HepG2 (cell line): ENCODE measurements around the gene CLDN7. TPM values are rescaled to one million over a fixed set of nuclear protein-coding genes. Genes with fewer than 3 reads are reported as not detected.
A peak's percentile ranks its signal among the peaks of the same experiment; 100 is the strongest.

Source experiments
- ESRRA ChIP-seq: sonication (generic); formaldehyde crosslinking; IDR thresholded peaks from 2 replicates; pipeline ENCODE4 v1.5.1; 2020; ENCODE audit warnings: mild to moderate bottlenecking, low read depth, missing genetic modification reagents
- MIER2 ChIP-seq: IDR thresholded peaks from 2 replicates; pipeline ENCODE4 v1.6.1; 2016; ENCODE audit warnings: missing biosample characterization, missing genetic modification reagents
- NCOA1 ChIP-seq: sonication (generic); formaldehyde crosslinking; IDR thresholded peaks from 2 replicates; pipeline ENCODE4 v1.9.0; 2021; ENCODE audit warnings: missing genetic modification reagents
- NFE2L1 ChIP-seq: sonication (generic); formaldehyde crosslinking; IDR thresholded peaks from 2 replicates; pipeline ENCODE4 v1.4.0; 2020; ENCODE audit warnings: missing genetic modification reagents, mild to moderate bottlenecking, borderline replicate concordance
- PHF21A ChIP-seq: sonication (generic); formaldehyde crosslinking; IDR thresholded peaks from 2 replicates; pipeline ENCODE4 v1.5.0; 2020; ENCODE audit warnings: mild to moderate bottlenecking, missing genetic modification reagents
- RAD51 ChIP-seq: fragments of 450-650 bp; IDR thresholded peaks from 2 replicates; pipeline ENCODE4 v1.6.1; 2016; ENCODE audit warnings: borderline replicate concordance
- RBM22 ChIP-seq: fragments of 200-400 bp; formaldehyde crosslinking; optimal IDR thresholded peaks from 2 replicates; pipeline ENCODE3; 2017; ENCODE audit warnings: mild to moderate bottlenecking, low read length, moderate library complexity
- RFXANK ChIP-seq: IDR thresholded peaks from 2 replicates; pipeline ENCODE4 v1.6.1; 2016
- SP4 ChIP-seq: sonication (generic); formaldehyde crosslinking; IDR thresholded peaks from 2 replicates; pipeline ENCODE4 v1.8.1; 2023; ENCODE audit warnings: mild to moderate bottlenecking, missing genetic modification reagents
- SRY ChIP-seq: sonication (generic); formaldehyde crosslinking; IDR thresholded peaks from 2 replicates; pipeline ENCODE4 v1.8.0; 2022; ENCODE audit warnings: mild to moderate bottlenecking, missing genetic modification reagents
- TBL1XR1 ChIP-seq: fragments of 150-350 bp; IDR thresholded peaks from 2 replicates; pipeline ENCODE4 v1.6.1; 2014; ENCODE audit warnings: borderline replicate concordance, low read length; ENCODE audit not compliant: partially characterized antibody
- TCF7L2 ChIP-seq: IDR thresholded peaks from 2 replicates; pipeline ENCODE4 v1.6.1; 2011; ENCODE audit warnings: mild to moderate bottlenecking, low read depth, low read length, moderate library complexity
- ZBTB1 ChIP-seq: sonication (generic); formaldehyde crosslinking; IDR thresholded peaks from 2 replicates; pipeline ENCODE4 v1.4.0; 2020; ENCODE audit warnings: missing genetic modification reagents, borderline replicate concordance
- ZFP91 ChIP-seq: sonication (generic); formaldehyde crosslinking; IDR thresholded peaks from 2 replicates; pipeline ENCODE4 v1.9.0; 2022; ENCODE audit warnings: missing genetic modification reagents, mild to moderate bottlenecking, borderline replicate concordance
- ZNF703 ChIP-seq: sonication (generic); formaldehyde crosslinking; IDR thresholded peaks from 2 replicates; pipeline ENCODE4 v1.5.1; 2020; ENCODE audit warnings: missing genetic modification reagents, mild to moderate bottlenecking, moderate library complexity, borderline replicate concordance
- ZNF879 ChIP-seq: sonication (generic); formaldehyde crosslinking; IDR thresholded peaks from 2 replicates; pipeline ENCODE4 v1.8.1; 2023; ENCODE audit warnings: missing genetic modification reagents
- polyA plus RNA-seq, 8 experiments: library from polyadenylated mRNA; depleted of rRNA in 3 of 8; stranded (reverse) in 7 of 8; unstranded in 1 of 8; fragments of >200 nt; fragmentation: Illumina TruSeq in 4 of 8; extraction: Trizol in 4 of 8; gene quantifications; 2 replicates each; pipeline versions ENCODE4 v1.2.1 to v1.2.3, GENCODE V29; 2011 to 2016; ENCODE audit warnings: low read depth in 4 of 8, missing spikeins in 1 of 8, mixed read lengths in 1 of 8; ENCODE audit not compliant: insufficient read depth in 1 of 8
- total RNA-seq, 5 experiments: library from RNA; depleted of rRNA; stranded (reverse); fragments of >200 nt; fragmentation: Illumina TruSeq; extraction: Trizol; gene quantifications; 2 replicates each; pipeline ENCODE4 v1.2.3, GENCODE V29; 2016; ENCODE audit warnings: low read depth in 1 of 5
- TF ChIP-seq, protein P1 (sequence below): IDR thresholded peaks from 2 replicates; pipeline ENCODE4 v1.4.0; 2020; ENCODE audit warnings: mild to moderate bottlenecking, missing genetic modification reagents
- TF ChIP-seq, protein P2 (sequence below): sonication (generic); formaldehyde crosslinking; IDR thresholded peaks from 2 replicates; pipeline ENCODE4 v1.5.0; 2020; ENCODE audit warnings: missing genetic modification reagents, mild to moderate bottlenecking, borderline replicate concordance
- TF ChIP-seq, protein P3 (sequence below): sonication (generic); formaldehyde crosslinking; IDR thresholded peaks from 2 replicates; pipeline ENCODE4 v1.4.0; 2020; ENCODE audit warnings: missing genetic modification reagents
- TF ChIP-seq, protein P4 (sequence below): sonication (generic); formaldehyde crosslinking; IDR thresholded peaks from 2 replicates; pipeline ENCODE4 v1.5.0; 2020; ENCODE audit warnings: missing genetic modification reagents

CLDN7 gene
- total and polyA plus RNA-seq, 2 of the 13 experiments (the other 11 are each of a cell fraction or from before 2014, with no cell fraction given), result not detected

DNA sequence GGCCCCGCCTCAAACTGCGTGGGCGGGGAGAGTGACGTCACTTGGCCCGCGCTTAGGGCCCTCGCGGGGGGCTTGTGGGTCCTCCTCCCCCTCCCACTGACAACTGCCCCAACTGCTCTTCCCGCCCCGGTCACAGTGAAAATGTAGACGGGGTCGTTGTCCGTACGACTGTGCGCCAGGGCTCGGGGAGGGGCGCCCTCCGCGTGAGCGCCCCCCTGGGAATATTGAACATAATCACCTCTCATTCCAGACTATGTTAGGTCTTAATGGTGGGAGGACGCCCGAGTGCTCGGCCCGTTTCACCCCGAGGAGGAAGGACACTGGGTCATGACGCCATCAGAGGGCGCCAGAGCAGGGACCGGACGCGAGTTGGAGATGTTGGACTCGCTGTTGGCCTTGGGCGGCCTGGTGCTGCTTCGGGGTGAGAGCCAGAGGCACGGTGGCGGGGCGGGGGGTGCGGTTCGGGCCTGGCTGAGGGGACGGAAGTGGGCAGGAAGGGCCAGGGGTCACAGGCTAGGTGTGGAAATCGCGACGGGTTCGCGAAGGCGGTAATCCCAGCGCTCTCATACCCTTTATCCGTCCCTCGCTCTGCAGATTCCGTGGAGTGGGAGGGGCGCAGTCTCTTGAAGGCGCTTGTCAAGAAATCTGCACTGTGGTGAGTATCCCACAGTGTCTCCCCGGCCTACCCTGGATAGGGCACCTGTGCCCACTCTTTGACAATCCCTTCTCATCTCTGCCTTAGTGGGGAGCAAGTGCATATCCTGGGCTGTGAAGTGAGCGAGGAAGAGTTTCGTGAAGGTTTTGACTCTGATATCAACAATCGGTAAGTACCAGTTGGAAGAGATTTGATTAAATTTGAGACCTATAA, 9.9 kb downstream of the CLDN7 start, which contains the start of gene ELP5 (continued):
- TF ChIP-seq, protein P1, sequence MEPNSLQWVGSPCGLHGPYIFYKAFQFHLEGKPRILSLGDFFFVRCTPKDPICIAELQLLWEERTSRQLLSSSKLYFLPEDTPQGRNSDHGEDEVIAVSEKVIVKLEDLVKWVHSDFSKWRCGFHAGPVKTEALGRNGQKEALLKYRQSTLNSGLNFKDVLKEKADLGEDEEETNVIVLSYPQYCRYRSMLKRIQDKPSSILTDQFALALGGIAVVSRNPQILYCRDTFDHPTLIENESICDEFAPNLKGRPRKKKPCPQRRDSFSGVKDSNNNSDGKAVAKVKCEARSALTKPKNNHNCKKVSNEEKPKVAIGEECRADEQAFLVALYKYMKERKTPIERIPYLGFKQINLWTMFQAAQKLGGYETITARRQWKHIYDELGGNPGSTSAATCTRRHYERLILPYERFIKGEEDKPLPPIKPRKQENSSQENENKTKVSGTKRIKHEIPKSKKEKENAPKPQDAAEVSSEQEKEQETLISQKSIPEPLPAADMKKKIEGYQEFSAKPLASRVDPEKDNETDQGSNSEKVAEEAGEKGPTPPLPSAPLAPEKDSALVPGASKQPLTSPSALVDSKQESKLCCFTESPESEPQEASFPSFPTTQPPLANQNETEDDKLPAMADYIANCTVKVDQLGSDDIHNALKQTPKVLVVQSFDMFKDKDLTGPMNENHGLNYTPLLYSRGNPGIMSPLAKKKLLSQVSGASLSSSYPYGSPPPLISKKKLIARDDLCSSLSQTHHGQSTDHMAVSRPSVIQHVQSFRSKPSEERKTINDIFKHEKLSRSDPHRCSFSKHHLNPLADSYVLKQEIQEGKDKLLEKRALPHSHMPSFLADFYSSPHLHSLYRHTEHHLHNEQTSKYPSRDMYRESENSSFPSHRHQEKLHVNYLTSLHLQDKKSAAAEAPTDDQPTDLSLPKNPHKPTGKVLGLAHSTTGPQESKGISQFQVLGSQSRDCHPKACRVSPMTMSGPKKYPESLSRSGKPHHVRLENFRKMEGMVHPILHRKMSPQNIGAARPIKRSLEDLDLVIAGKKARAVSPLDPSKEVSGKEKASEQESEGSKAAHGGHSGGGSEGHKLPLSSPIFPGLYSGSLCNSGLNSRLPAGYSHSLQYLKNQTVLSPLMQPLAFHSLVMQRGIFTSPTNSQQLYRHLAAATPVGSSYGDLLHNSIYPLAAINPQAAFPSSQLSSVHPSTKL, result peak; percentile 54; the same call in 1 of the 2 replicates
- TF ChIP-seq ESRRA (peak; percentile 88), SP4 (CRISPR knock-in tag) (no peak; the same call in none of the 2 replicates), RBM22 (peak; percentile 49), ZNF879 (CRISPR knock-in tag) (no peak), NFE2L1 (CRISPR knock-in tag) (no peak), RFXANK (no peak), TBL1XR1 (peak; percentile 28), MIER2 (CRISPR knock-in tag) (peak; percentile 31; the same call in 1 of the 2 replicates), TCF7L2 (no peak), NCOA1 (CRISPR knock-in tag) (no peak), SRY (CRISPR knock-in tag) (peak; percentile 67; the same call in 1 of the 2 replicates), RAD51 (no peak), ZNF703 (no peak), ZBTB1 (CRISPR knock-in tag) (no peak), ZFP91 (CRISPR knock-in tag) (peak; percentile 97; the same call in 1 of the 2 replicates), PHF21A (CRISPR knock-in tag) (peak; percentile 79; the same call in 1 of the 2 replicates)
- TF ChIP-seq, protein P2, sequence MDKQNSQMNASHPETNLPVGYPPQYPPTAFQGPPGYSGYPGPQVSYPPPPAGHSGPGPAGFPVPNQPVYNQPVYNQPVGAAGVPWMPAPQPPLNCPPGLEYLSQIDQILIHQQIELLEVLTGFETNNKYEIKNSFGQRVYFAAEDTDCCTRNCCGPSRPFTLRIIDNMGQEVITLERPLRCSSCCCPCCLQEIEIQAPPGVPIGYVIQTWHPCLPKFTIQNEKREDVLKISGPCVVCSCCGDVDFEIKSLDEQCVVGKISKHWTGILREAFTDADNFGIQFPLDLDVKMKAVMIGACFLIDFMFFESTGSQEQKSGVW (CRISPR knock-in tag), result no peak
- TF ChIP-seq, protein P3, sequence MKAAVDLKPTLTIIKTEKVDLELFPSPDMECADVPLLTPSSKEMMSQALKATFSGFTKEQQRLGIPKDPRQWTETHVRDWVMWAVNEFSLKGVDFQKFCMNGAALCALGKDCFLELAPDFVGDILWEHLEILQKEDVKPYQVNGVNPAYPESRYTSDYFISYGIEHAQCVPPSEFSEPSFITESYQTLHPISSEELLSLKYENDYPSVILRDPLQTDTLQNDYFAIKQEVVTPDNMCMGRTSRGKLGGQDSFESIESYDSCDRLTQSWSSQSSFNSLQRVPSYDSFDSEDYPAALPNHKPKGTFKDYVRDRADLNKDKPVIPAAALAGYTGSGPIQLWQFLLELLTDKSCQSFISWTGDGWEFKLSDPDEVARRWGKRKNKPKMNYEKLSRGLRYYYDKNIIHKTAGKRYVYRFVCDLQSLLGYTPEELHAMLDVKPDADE (CRISPR knock-in tag), result no peak
- TF ChIP-seq, protein P4, sequence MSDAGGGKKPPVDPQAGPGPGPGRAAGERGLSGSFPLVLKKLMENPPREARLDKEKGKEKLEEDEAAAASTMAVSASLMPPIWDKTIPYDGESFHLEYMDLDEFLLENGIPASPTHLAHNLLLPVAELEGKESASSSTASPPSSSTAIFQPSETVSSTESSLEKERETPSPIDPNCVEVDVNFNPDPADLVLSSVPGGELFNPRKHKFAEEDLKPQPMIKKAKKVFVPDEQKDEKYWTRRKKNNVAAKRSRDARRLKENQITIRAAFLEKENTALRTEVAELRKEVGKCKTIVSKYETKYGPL (CRISPR knock-in tag), result no peak
